HEK293 (cell line): ENCODE results near the gene HMGN2.

Experiments
- CTCF ChIA-PET: fragments of 350-600 bp; formaldehyde crosslinking; extraction: SDS; loops from one replicate; lab custom pipeline; 2021; ENCODE audit warnings: antibody characterized with exemption; lab: Yijun Ruan, JAX
- POLR2A ChIA-PET: fragments of 300-600 bp; formaldehyde crosslinking; extraction: SDS; loops from one replicate; lab custom pipeline; 2020; ENCODE audit warnings: antibody characterized with exemption, inconsistent platforms; lab: Yijun Ruan, JAX
- H3K27ac ChIP-seq: fragments of 200-500 bp; sonication (Bioruptor generic); 2 replicates; pipeline ENCODE4 v1.5.1; 2014; ENCODE audit warnings: low read depth, low read length, control low read depth, inconsistent platforms; ENCODE audit errors: extremely low read depth
- H3K36me3 ChIP-seq, 2 experiments: fragments of 200-500 bp in 1 of 2; sonication (Bioruptor generic) in 1 of 2; 1 replicate in 1 of 2; 2 replicates in 1 of 2; pipeline ENCODE4 v1.5.1; 2014 to 2017; ENCODE audit warnings: inconsistent platforms in 2 of 2, low read length in 2 of 2; ENCODE audit not compliant: control insufficient read depth in 2 of 2, insufficient read depth in 1 of 2
- H3K4me1 ChIP-seq: fragments of 200-500 bp; sonication (Bioruptor generic); 2 replicates; pipeline ENCODE4 v1.5.1; 2014; ENCODE audit warnings: mild to moderate bottlenecking, low read length, inconsistent platforms; ENCODE audit not compliant: control insufficient read depth, insufficient read depth
- H3K4me3 ChIP-seq: 2 replicates; pipeline ENCODE4 v1.5.1; 2011; ENCODE audit warnings: low read depth, mild to moderate bottlenecking, control low read depth, low read length, moderate library complexity
- H3K9me3 ChIP-seq: fragments of 200-500 bp; sonication (Bioruptor generic); 2 replicates; pipeline ENCODE4 v1.5.1; 2014; ENCODE audit warnings: low read depth, low read length, inconsistent platforms; ENCODE audit not compliant: control insufficient read depth, insufficient read depth
- EGR2 ChIP-seq: fragments of 450-650 bp; formaldehyde crosslinking; IDR thresholded peaks from 2 replicates; pipeline ENCODE4 v1.5.1; 2016; ENCODE audit warnings: low read depth, missing biosample characterization, missing genetic modification characterization
- IKZF3 ChIP-seq: fragments of 450-650 bp; IDR thresholded peaks from 2 replicates; pipeline ENCODE4 v1.5.0; 2018; ENCODE audit warnings: missing biosample characterization, mild to moderate bottlenecking, missing genetic modification characterization, moderate library complexity
- KLF10 ChIP-seq: fragments of 450-650 bp; IDR thresholded peaks from 2 replicates; pipeline ENCODE4 v1.5.1; 2018; ENCODE audit warnings: missing biosample characterization, mild to moderate bottlenecking, missing genetic modification characterization
- TCF7L2 ChIP-seq: IDR thresholded peaks from 2 replicates; pipeline ENCODE4 v1.6.1; 2011; ENCODE audit warnings: low read depth, mild to moderate bottlenecking, inconsistent platforms, low read length, moderate library complexity, borderline replicate concordance
- ZNF132 ChIP-seq: fragments of 450-650 bp; formaldehyde crosslinking; IDR thresholded peaks from 2 replicates; pipeline ENCODE4 v1.5.1; 2017; ENCODE audit warnings: missing biosample characterization, missing genetic modification characterization, borderline replicate concordance
- ZNF155 ChIP-seq: fragments of 450-650 bp; formaldehyde crosslinking; IDR thresholded peaks from 2 replicates; pipeline ENCODE4 v1.5.1; 2016; ENCODE audit warnings: missing biosample characterization, missing genetic modification characterization
- ZNF174 ChIP-seq: fragments of 450-650 bp; formaldehyde crosslinking; IDR thresholded peaks from 2 replicates; pipeline ENCODE4 v1.5.0; 2017; ENCODE audit warnings: missing biosample characterization, mild to moderate bottlenecking, missing genetic modification characterization
- ZNF266 ChIP-seq: fragments of 450-650 bp; formaldehyde crosslinking; IDR thresholded peaks from 2 replicates; pipeline ENCODE4 v1.5.1; 2016; ENCODE audit warnings: missing biosample characterization, missing genetic modification characterization, low read depth
- ZNF292 ChIP-seq: fragments of 450-650 bp; formaldehyde crosslinking; IDR thresholded peaks from 2 replicates; pipeline ENCODE4 v1.5.1; 2016; ENCODE audit warnings: low read depth, missing biosample characterization, missing genetic modification characterization, borderline replicate concordance
- ZNF391 ChIP-seq: fragments of 450-650 bp; formaldehyde crosslinking; IDR thresholded peaks from 2 replicates; pipeline ENCODE4 v1.5.1; 2016; ENCODE audit warnings: low read depth, missing biosample characterization, missing genetic modification characterization, borderline replicate concordance
- ZNF416 ChIP-seq: fragments of 450-650 bp; formaldehyde crosslinking; IDR thresholded peaks from 2 replicates; pipeline ENCODE4 v1.5.1; 2016; ENCODE audit warnings: missing biosample characterization, missing genetic modification characterization
- ZNF433 ChIP-seq: fragments of 450-650 bp; formaldehyde crosslinking; IDR thresholded peaks from 2 replicates; pipeline ENCODE4 v1.5.1; 2016; ENCODE audit warnings: missing biosample characterization, missing genetic modification characterization, low read depth
- ZNF48 ChIP-seq: fragments of 450-650 bp; formaldehyde crosslinking; IDR thresholded peaks from 2 replicates; pipeline ENCODE4 v1.5.1; 2016; ENCODE audit warnings: missing biosample characterization, missing genetic modification characterization
- ZNF548 ChIP-seq: fragments of 450-650 bp; formaldehyde crosslinking; IDR thresholded peaks from 2 replicates; pipeline ENCODE4 v1.5.1; 2016; ENCODE audit warnings: missing biosample characterization, missing genetic modification characterization
- ZNF571 ChIP-seq: fragments of 450-650 bp; formaldehyde crosslinking; IDR thresholded peaks from 2 replicates; pipeline ENCODE4 v1.5.0; 2017; ENCODE audit warnings: missing biosample characterization, missing genetic modification characterization
- ZNF623 ChIP-seq: fragments of 450-650 bp; formaldehyde crosslinking; IDR thresholded peaks from 2 replicates; pipeline ENCODE4 v1.5.1; 2016; ENCODE audit warnings: missing biosample characterization, missing genetic modification characterization
- ZNF660 ChIP-seq: fragments of 450-650 bp; IDR thresholded peaks from 2 replicates; pipeline ENCODE4 v1.5.1; 2018; ENCODE audit warnings: missing biosample characterization, mild to moderate bottlenecking, missing genetic modification characterization
- ZNF747 ChIP-seq: fragments of 450-650 bp; formaldehyde crosslinking; IDR thresholded peaks from 2 replicates; pipeline ENCODE4 v1.5.1; 2016; ENCODE audit warnings: missing biosample characterization, missing genetic modification characterization
- ZSCAN30 ChIP-seq: fragments of 450-650 bp; IDR thresholded peaks from 2 replicates; pipeline ENCODE4 v1.5.1; 2018; ENCODE audit warnings: missing biosample characterization, mild to moderate bottlenecking, missing genetic modification characterization, moderate library complexity
- TF ChIP-seq, protein P1 (sequence below): fragments of 450-650 bp; formaldehyde crosslinking; IDR thresholded peaks from 2 replicates; pipeline ENCODE4 v1.5.1; 2016; ENCODE audit warnings: missing biosample characterization, missing genetic modification characterization
- TF ChIP-seq, protein P2 (sequence below): fragments of 450-650 bp; formaldehyde crosslinking; IDR thresholded peaks from 2 replicates; pipeline ENCODE4 v1.5.1; 2017; ENCODE audit warnings: missing biosample characterization, missing genetic modification characterization
- TF ChIP-seq, protein P3 (sequence below): fragments of 450-650 bp; formaldehyde crosslinking; conservative IDR thresholded peaks from 2 replicates; pipeline ENCODE4 v1.5.1; 2016; ENCODE audit warnings: low read depth, missing biosample characterization, missing genetic modification characterization
- TF ChIP-seq, protein P4 (sequence below): fragments of 450-650 bp; formaldehyde crosslinking; IDR thresholded peaks from 2 replicates; pipeline ENCODE4 v1.5.1; 2017; ENCODE audit warnings: missing biosample characterization, missing genetic modification characterization

The HMGN2 gene

DNA sequence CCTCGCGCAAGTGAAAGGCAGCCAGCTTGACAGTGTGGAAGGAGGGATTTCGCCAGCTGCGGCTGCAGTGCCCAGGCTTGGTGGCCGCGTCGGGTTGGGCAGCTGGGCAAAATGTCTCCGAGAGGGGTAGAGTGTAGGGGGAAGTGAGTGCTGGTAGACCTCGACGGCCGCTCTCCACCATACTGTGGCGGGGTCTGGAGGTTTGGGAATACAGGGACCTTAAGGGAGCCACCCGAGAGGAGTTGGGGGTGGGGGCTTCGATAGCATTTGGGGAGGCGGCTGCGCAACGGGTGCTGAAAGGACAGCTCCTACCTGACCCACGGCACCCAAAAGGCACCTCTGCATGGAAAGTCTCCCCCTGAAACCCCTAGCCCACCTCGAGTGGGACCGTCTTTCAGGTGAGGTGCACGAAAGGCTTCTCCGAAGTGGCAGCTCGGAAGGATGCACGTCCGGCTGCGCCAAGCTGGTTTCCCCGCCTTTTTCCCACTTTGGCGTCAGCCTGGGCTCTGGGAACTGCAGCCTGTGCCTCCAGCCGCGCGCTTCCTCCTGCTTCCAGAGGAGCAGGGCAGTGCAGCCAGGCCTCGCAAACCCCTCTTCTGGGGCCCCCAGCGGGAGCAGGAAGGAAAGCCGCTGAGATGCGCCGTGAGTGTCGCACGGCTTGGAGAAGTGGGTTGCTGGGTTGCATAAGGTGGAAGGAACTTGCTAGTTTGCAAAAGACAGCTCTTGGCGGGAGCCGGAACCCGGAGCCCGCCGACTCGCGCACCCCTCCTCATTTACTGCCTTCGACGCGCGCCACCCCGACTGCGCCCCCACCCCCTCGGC is 531 bp upstream of the HMGN2 start (continued):
- no peak for TF ChIP-seq ZNF747
- peak; percentile 65 for TF ChIP-seq ZSCAN30 (tag by site-specific recombination)

DNA sequence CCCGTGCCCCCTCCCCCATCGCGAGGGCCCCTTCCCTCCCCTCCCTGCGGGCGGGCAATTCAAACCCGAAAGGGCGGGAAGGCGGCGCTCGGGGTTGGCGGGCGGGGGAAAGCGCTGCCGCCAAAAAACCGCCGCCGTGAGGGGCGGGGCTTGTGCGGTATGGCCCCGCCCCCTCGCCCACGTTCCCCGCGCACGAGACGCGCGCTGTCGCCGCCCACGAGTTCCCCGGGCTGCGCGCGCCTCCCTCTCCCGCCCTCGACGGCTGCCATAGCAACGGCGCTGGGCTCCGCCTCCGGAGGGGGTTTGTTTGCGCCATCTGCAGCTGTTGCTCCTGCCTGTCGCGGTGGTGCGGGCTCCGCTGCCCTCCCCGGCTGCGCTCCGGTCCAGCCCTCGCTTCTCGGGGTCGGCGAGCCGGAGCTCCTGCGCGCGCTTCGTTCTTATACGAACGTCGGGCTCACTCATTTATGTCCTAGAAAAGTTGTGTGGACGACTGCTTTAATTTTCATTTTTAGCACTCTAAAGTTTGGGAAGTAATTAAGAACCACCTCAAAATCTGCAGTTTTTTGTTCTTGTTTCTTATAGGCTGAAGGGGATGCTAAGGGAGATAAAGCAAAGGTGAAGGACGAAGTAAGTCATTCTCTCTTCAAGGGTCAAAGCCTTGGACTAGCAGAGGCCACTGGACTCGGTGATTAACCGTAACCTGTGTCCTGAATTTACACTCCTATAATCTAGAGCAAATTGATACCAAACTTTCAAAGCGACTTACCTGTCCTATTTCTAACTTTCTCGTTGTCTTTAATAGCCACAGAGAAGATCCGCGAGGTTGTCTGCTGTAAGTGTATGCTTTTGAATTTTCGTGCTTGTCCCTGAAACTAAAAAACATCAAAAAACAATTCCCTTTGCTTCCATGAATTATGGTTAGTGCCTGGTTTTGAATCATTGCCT is 933 bp downstream of the HMGN2 start:
- Histone ChIP-seq H3K4me3 (peak overlapping the region; percentile 88), H3K36me3 (peaks cover 26 to 60% of the 10 kb centered on the region in 2 experiments), H3K4me1 (peaks cover 2% of the 10 kb centered on the region; the same call in 1 of the 2 replicates), H3K9me3 (no peaks in the 10 kb centered on the region), H3K27ac (peak overlapping the region; percentile 100; the same call in 1 of the 2 replicates)
- ChIA-PET CTCF (no interaction called here), POLR2A (interaction anchor here (0.9 to 2.4 kb wide), 6 partner anchors 8 to 56 kb away, joined by 3 to 11 read pairs (median 6); partner anchors contain the start of gene DHDDS)
- TF ChIP-seq ZNF48 (tag by site-specific recombination) (no peak), ZNF660 (no peak), ZNF548 (tag by site-specific recombination) (no peak), ZNF132 (tag by site-specific recombination) (no peak), ZNF174 (tag by site-specific recombination) (no peak), TCF7L2 (no peak), ZNF292 (no peak), ZNF571 (tag by site-specific recombination) (no peak), ZNF416 (no peak), IKZF3 (tag by site-specific recombination) (no peak), ZNF391 (tag by site-specific recombination) (no peak), ZNF433 (tag by site-specific recombination) (no peak), ZNF623 (no peak), ZNF266 (no peak), ZNF155 (no peak), KLF10 (tag by site-specific recombination) (peak; percentile 69), EGR2 (tag by site-specific recombination) (peak; percentile 93)
- TF ChIP-seq, protein P1, sequence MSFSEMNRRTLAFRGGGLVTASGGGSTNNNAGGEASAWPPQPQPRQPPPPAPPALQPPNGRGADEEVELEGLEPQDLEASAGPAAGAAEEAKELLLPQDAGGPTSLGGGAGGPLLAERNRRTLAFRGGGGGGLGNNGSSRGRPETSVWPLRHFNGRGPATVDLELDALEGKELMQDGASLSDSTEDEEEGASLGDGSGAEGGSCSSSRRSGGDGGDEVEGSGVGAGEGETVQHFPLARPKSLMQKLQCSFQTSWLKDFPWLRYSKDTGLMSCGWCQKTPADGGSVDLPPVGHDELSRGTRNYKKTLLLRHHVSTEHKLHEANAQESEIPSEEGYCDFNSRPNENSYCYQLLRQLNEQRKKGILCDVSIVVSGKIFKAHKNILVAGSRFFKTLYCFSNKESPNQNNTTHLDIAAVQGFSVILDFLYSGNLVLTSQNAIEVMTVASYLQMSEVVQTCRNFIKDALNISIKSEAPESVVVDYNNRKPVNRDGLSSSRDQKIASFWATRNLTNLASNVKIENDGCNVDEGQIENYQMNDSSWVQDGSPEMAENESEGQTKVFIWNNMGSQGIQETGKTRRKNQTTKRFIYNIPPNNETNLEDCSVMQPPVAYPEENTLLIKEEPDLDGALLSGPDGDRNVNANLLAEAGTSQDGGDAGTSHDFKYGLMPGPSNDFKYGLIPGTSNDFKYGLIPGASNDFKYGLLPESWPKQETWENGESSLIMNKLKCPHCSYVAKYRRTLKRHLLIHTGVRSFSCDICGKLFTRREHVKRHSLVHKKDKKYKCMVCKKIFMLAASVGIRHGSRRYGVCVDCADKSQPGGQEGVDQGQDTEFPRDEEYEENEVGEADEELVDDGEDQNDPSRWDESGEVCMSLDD (tag by site-specific recombination), result no peak
- TF ChIP-seq, protein P2, sequence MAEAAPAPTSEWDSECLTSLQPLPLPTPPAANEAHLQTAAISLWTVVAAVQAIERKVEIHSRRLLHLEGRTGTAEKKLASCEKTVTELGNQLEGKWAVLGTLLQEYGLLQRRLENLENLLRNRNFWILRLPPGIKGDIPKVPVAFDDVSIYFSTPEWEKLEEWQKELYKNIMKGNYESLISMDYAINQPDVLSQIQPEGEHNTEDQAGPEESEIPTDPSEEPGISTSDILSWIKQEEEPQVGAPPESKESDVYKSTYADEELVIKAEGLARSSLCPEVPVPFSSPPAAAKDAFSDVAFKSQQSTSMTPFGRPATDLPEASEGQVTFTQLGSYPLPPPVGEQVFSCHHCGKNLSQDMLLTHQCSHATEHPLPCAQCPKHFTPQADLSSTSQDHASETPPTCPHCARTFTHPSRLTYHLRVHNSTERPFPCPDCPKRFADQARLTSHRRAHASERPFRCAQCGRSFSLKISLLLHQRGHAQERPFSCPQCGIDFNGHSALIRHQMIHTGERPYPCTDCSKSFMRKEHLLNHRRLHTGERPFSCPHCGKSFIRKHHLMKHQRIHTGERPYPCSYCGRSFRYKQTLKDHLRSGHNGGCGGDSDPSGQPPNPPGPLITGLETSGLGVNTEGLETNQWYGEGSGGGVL (tag by site-specific recombination), result peak; percentile 94
- TF ChIP-seq, protein P3, sequence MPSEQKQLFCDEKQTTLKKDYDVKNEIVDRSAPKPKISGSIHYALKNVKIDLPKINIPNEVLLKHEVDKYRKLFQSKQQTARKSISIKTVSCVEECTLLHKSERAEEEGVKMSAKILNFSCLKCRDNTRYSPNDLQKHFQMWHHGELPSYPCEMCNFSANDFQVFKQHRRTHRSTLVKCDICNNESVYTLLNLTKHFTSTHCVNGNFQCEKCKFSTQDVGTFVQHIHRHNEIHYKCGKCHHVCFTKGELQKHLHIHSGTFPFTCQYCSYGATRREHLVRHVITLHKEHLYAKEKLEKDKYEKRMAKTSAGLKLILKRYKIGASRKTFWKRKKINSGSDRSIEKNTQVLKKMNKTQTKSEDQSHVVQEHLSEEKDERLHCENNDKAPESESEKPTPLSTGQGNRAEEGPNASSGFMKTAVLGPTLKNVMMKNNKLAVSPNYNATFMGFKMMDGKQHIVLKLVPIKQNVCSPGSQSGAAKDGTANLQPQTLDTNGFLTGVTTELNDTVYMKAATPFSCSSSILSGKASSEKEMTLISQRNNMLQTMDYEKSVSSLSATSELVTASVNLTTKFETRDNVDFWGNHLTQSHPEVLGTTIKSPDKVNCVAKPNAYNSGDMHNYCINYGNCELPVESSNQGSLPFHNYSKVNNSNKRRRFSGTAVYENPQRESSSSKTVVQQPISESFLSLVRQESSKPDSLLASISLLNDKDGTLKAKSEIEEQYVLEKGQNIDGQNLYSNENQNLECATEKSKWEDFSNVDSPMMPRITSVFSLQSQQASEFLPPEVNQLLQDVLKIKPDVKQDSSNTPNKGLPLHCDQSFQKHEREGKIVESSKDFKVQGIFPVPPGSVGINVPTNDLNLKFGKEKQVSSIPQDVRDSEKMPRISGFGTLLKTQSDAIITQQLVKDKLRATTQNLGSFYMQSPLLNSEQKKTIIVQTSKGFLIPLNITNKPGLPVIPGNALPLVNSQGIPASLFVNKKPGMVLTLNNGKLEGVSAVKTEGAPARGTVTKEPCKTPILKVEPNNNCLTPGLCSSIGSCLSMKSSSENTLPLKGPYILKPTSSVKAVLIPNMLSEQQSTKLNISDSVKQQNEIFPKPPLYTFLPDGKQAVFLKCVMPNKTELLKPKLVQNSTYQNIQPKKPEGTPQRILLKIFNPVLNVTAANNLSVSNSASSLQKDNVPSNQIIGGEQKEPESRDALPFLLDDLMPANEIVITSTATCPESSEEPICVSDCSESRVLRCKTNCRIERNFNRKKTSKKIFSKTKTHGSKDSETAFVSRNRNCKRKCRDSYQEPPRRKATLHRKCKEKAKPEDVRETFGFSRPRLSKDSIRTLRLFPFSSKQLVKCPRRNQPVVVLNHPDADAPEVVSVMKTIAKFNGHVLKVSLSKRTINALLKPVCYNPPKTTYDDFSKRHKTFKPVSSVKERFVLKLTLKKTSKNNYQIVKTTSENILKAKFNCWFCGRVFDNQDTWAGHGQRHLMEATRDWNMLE, result no peak
- TF ChIP-seq, protein P4, sequence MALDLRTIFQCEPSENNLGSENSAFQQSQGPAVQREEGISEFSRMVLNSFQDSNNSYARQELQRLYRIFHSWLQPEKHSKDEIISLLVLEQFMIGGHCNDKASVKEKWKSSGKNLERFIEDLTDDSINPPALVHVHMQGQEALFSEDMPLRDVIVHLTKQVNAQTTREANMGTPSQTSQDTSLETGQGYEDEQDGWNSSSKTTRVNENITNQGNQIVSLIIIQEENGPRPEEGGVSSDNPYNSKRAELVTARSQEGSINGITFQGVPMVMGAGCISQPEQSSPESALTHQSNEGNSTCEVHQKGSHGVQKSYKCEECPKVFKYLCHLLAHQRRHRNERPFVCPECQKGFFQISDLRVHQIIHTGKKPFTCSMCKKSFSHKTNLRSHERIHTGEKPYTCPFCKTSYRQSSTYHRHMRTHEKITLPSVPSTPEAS (tag by site-specific recombination), result no peak
